ENCODE results near the gene DHDDS. TPM values are rescaled to one million over a fixed set of nuclear protein-coding genes. Genes with fewer than 3 reads are reported as not detected.

The DHDDS gene
- total RNA-seq, 2 experiments from 2014 or later, result 33.3 to 36.9 TPM

DNA sequence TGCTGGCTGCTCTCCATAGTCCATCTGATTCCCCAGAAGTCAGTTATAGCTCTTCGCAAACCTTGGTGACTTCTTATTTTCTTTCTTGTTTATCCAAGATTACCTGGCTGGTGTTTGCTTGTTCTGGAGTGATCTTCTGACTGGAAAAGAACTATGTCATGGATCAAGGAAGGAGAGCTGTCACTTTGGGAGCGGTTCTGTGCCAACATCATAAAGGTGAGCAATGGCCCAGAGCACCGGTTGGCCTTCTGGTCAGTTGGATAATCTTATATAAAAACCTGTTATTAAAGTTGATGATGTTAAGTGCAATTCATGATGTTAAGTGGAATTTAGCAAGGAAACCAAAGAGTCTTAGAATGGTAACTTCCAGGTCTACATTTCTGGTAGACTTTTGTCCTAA is 672 bp downstream of the DHDDS start:
- H3K27ac Mint-ChIP-seq, result peak overlapping the region; percentile 88
- TF ChIP-seq, protein P1, sequence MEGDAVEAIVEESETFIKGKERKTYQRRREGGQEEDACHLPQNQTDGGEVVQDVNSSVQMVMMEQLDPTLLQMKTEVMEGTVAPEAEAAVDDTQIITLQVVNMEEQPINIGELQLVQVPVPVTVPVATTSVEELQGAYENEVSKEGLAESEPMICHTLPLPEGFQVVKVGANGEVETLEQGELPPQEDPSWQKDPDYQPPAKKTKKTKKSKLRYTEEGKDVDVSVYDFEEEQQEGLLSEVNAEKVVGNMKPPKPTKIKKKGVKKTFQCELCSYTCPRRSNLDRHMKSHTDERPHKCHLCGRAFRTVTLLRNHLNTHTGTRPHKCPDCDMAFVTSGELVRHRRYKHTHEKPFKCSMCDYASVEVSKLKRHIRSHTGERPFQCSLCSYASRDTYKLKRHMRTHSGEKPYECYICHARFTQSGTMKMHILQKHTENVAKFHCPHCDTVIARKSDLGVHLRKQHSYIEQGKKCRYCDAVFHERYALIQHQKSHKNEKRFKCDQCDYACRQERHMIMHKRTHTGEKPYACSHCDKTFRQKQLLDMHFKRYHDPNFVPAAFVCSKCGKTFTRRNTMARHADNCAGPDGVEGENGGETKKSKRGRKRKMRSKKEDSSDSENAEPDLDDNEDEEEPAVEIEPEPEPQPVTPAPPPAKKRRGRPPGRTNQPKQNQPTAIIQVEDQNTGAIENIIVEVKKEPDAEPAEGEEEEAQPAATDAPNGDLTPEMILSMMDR (IDR thresholded peaks at IDR 0.05), result no peak
- ChIA-PET POLR2A (interaction anchor here (0.6 to 1.8 kb wide), 6 partner anchors 9 to 111 kb away, joined by 3 to 9 read pairs (median 4); partner anchors contain the start of gene HMGN2), CTCF (interaction anchor here (0.9 to 6.1 kb wide), 6 partner anchors 16 to 263 kb away, joined by 3 to 56 read pairs (median 5); partner anchors contain the start of genes CEP85 and ZNF593)
- peaks cover 19% of the 10 kb centered on the region for H3K4me1 Mint-ChIP-seq (ENCODE audit: low read depth)
- ATAC-seq (no peak), DNase-seq (no peak)
- peak overlapping the region; percentile 91 for H3K4me3 Mint-ChIP-seq
- H3K36me3 Mint-ChIP-seq (ENCODE audit: low read depth), result peaks cover 8% of the 10 kb centered on the region
- H3K9me3 Mint-ChIP-seq, result no peaks in the 10 kb centered on the region
- peaks cover 1% of the 10 kb centered on the region for H3K27me3 Mint-ChIP-seq
- intact Hi-C loops (cut with micrococcal nuclease), result no loop called here

DNA sequence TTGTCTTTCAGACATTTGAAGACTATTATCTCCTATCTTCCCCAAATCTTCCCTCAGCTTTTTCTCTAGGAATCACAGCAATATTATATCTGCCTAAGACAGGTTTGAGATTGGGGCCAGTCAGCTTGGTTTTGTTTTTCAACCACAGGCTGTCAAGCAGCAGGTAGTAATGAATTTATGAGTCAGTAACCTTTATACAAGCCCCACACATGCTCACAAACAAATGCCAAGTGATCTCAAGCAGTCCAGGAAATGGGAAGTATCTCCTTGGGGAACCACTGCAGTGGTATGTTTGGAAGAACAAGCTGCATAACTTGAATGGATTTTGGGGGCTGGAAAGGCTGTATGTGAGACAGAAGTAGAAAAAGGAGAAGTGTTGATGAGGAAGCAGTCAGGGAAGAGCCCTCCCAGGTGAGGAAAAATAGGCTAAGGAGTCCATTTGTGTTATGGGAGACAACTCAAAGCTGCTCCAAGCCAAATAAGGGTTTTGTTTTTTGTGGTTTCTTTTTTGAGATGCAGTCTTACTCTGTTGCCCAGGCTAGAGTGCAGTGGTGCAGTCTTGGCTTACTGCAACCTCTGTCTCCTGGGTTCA is 2.1 kb downstream of the DHDDS start:
- no peak overlapping the region for H3K4me3 Mint-ChIP-seq
- H3K36me3 Mint-ChIP-seq (ENCODE audit: low read depth), result peaks cover 20% of the 10 kb centered on the region
- ChIA-PET POLR2A (interaction anchor here (1.0 to 1.2 kb wide), 3 partner anchors 15 to 66 kb away, joined by 3 to 4 read pairs (median 3); no protein-coding TSS in a partner anchor), CTCF (interaction anchor here (1.2 to 6.1 kb wide), 2 partner anchors 18 to 70 kb away, joined by 3 to 56 read pairs; no protein-coding TSS in a partner anchor)
- H3K9me3 Mint-ChIP-seq, result no peaks in the 10 kb centered on the region
- H3K4me1 Mint-ChIP-seq (ENCODE audit: low read depth), result peaks cover 19% of the 10 kb centered on the region
- TF ChIP-seq, protein P1 (IDR thresholded peaks at IDR 0.05), result no peak
- no peak for DNase-seq
- H3K27me3 Mint-ChIP-seq, result peaks cover 1% of the 10 kb centered on the region
- H3K27ac Mint-ChIP-seq, result no peak overlapping the region
- ATAC-seq, result no peak
- intact Hi-C loops (cut with micrococcal nuclease), result no loop called here

DNA sequence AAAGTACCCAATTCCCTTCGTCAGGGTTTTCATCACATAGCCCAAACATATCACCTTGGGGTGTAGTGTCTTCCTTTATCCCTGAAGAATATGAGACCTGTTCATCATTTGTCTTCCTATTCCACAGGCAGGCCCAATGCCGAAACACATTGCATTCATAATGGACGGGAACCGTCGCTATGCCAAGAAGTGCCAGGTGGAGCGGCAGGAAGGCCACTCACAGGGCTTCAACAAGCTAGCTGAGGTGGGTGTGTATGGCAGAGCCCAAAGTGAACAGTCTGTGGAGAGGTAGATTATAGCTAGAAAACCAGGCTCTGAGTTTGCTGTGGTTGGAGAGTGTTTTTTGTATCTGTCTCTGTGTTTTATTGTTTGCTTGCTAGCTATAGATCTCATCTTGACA is 5.9 kb downstream of the DHDDS start:
- TF ChIP-seq, protein P1 (IDR thresholded peaks at IDR 0.05), result no peak
- ChIA-PET CTCF (interaction anchor here (1.4 kb wide), 1 partner anchor 21 kb away, joined by 4 read pairs; no protein-coding TSS in a partner anchor), POLR2A (no interaction called here)
- Mint-ChIP-seq H3K4me3 (no peak overlapping the region), H3K36me3 (ENCODE audit: low read depth) (peaks cover 40% of the 10 kb centered on the region), H3K9me3 (no peaks in the 10 kb centered on the region), H3K27me3 (no peaks in the 10 kb centered on the region), H3K4me1 (ENCODE audit: low read depth) (peaks cover 9% of the 10 kb centered on the region), H3K27ac (no peak overlapping the region)
- intact Hi-C loops (cut with micrococcal nuclease), result no loop called here
- ATAC-seq (no peak), DNase-seq (no peak)

GRCh38 chr1:26440259-26440658 is 8.1 kb downstream of the DHDDS start:
- TF ChIP-seq, protein P1 (IDR thresholded peaks at IDR 0.05), result no peak
- ATAC-seq (no peak), DNase-seq (no peak)
- Mint-ChIP-seq H3K4me3 (no peak overlapping the region), H3K36me3 (ENCODE audit: low read depth) (peaks cover 44% of the 10 kb centered on the region), H3K27me3 (no peaks in the 10 kb centered on the region), H3K27ac (no peak overlapping the region), H3K9me3 (no peaks in the 10 kb centered on the region), H3K4me1 (ENCODE audit: low read depth) (no peaks in the 10 kb centered on the region)
- CTCF ChIA-PET, result interaction anchor here (2.7 kb wide), 1 partner anchor 23 kb away, joined by 10 read pairs; no protein-coding TSS in a partner anchor
- POLR2A ChIA-PET, result no interaction called here
- intact Hi-C loops (cut with micrococcal nuclease), result no loop called here

DNA sequence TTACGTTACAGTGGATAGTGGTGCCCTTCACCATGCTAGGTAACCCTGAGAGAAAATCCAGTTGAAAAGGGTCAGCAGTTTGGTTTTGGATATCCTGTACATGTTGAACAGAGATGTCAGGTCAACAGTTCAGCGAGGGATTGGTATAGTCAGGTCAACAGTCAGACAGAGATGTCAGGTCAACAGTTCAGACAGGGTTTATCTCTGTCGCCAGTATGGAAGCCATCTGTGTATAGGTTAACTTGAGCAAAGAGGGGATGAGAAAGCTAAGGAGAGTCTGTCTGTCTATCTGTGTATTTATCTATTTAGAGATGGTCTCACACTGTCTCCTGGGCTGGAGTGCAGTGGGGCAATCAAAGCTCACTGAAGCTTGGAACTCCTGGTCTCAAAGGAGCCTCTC is 17.7 kb downstream of the DHDDS start:
- Mint-ChIP-seq H3K36me3 (ENCODE audit: low read depth) (peaks cover 29% of the 10 kb centered on the region), H3K4me3 (no peak overlapping the region), H3K27me3 (no peaks in the 10 kb centered on the region), H3K4me1 (ENCODE audit: low read depth) (no peaks in the 10 kb centered on the region), H3K9me3 (no peaks in the 10 kb centered on the region), H3K27ac (no peak overlapping the region)
- TF ChIP-seq, protein P1 (IDR thresholded peaks at IDR 0.05), result no peak
- ChIA-PET POLR2A (interaction anchor here (1.1 kb wide), 1 partner anchor 16 kb away, joined by 3 read pairs; no protein-coding TSS in a partner anchor), CTCF (interaction anchor here (2.5 to 2.8 kb wide), 2 partner anchors 21 to 33 kb away, joined by 8 to 10 read pairs; no protein-coding TSS in a partner anchor)
- ATAC-seq (no peak), DNase-seq (no peak)
- intact Hi-C loops (cut with micrococcal nuclease), result no loop called here
